SKM-1 (cell line): Measurements from ENCODE around the gene FNDC5.

ENCODE experiments used
- DNase-seq: peaks from one replicate; lab custom pipeline; 2025; ENCODE audit not compliant: unreplicated experiment; lab: John Stamatoyannopoulos, UW

Gene FNDC5

DNA sequence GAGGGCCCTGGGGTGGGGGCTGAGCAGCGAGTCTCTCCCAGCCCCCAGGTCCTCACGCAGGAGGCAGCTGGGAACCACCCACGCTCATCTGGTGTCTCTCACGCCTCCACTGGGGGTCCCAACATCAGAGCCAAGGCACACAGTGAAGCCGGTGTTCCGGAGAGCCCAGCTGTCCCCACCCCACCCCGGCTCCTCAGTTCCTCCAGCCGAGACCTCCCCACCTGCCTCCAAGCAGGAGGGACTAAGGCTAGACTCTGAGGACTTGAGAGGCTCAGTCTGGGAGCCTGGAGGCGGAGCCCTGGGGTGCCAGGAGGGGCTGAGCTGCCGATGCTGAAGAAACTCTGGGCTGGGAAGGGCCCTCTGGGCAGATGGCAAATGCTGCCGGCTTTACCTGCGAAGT, 14.0 kb upstream of the FNDC5 start:
- DNase-seq = no peak

DNA sequence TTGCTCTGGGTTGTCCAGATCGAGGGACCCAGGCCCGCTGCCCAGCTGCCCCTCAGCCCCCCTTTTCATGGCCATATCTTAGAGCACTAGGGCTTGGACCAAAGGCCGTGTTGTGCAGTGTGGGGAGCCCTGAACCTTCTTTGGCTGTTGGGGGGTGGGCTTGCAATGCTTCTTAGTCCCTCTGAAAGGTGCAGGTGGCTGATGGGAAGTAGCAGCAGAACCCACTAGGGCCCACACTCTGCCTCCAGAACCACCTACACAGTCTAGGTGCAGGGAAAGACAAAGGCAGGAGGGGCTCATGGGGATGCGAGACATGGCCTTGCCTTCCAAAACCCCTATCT, 13.3 kb upstream of the FNDC5 start:
- DNase-seq = no peak

- no peak for DNase-seq
Measured at GRCh38 chr1:32883338-32884031, 12.8 kb upstream of the FNDC5 start.

- DNase-seq = no peak
Measured at GRCh38 chr1:32881871-32882850, 11.4 kb upstream of the FNDC5 start.

- DNase-seq = no peak
Measured at GRCh38 chr1:32881291-32881690, 10.6 kb upstream of the FNDC5 start.

GRCh38 chr1:32878637-32879041, 7.9 kb upstream of the FNDC5 start:
- DNase-seq = no peak

DNA sequence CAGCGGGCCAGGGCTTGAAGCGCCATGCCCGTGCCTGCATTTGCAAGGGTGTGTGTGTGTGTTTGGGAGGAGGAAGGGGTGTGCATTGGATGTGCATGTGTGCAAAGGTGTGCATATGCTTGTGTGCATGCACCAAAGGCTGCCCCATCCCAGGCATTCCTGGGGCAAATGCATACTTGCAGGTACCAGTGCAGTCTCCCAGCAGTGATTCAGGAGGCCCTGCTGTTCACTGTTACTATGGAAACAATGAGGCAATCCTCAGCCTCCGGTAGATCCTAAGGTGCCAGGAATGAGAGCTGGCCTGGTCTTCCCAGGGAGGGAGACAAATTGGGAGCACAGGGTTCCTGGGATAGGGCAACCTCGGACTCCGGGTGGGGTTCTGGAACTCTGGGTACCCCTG, 7.5 kb upstream of the FNDC5 start:
- DNase-seq = no peak

GRCh38 chr1:32877211-32878110, 6.7 kb upstream of the FNDC5 start:
- DNase-seq = no peak

- DNase-seq = no peak
Measured at GRCh38 chr1:32876341-32877210, 5.9 kb upstream of the FNDC5 start.

GRCh38 chr1:32874860-32875752, 4.4 kb upstream of the FNDC5 start:
- no peak for DNase-seq

- DNase-seq = no peak
Measured at GRCh38 chr1:32873484-32873883, 2.8 kb upstream of the FNDC5 start.

DNA sequence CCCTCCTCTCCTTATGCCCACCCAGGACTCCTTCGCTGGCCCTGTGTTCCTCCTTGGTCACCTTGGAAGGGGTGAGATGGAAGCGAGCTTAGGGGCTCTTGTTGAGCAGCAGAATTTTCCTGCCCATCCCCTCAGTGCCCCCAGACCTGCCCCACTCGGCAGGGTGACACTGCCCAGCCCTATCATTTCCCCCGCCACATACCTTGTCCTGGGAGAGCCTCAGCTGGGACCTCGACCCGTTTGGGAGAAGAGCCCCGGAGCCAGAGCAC, 1.4 kb upstream of the FNDC5 start:
- DNase-seq = no peak

DNA sequence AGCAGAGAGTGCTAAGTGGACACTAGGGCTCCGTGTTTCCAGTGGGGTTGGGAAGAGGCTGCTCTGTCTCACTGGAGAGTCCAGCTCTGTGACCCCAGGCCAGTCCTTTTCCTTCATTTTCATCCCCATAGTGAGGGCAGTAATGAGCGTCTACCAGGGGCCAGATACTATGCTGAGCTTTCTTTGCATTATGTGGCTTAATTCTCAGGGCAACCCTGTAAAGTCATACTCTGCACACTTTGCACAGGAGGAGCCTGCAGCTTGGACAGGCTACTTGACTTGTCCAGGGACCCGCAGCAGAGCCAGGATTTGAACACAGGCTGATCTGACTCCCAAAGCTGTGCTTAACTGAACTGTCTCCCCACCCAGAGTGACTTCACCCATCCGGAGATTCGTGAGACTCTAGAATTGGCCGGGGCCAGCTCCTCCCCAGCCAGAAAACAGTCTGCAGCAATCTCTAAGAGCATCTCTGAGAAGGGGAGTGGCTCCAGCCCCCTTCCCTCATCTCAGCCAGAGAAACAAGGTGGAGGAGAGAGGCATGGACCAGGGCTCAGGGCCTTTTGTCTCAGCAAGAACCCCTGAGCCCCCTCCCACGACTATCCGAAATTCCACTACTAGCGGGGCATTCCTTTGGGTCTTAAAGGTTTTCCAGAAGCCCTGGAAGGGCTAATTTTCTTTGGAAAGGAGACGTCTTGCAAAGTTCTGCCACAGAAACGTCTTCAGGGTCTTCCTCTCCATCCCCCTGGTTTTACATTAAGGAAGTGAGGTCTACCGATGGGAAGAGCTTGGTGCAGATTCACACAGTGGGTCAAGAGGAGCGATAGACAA, 866 bp upstream of the FNDC5 start:
- DNase-seq = no peak

GRCh38 chr1:32869923-32870614, 643 bp downstream of the FNDC5 start:
- no peak for DNase-seq

DNA sequence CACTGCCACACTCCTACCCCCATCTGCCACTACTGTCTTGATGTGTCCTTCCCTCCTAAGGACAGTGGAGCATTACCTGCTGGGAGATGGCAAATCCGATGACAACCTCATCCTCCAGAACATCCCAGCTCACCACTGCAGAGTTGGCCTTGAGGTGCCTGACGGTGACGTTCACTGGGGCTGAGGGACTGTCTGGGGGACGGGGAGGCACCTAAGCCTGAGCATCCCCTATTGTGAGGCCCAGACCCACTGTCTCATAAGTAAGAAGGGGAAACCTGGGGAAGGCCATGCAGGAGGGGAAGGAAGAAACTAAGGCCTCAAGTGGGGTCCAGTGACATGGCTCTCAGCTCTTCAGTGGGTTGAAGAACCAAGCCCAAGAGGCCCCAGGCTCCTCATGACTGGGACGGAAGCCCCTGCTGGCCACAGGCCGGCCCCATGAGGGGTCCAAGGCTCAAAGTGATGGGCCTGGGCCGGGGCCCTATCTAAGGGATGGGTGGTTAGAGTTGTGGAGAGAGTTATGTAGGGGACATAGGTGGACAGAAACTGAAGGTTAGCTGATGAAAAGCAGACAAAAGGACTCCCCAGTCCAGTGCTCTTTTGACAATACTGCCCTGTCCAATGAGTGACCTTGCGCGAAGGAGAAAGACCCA, 1.8 kb downstream of the FNDC5 start:
- DNase-seq = no peak

DNA sequence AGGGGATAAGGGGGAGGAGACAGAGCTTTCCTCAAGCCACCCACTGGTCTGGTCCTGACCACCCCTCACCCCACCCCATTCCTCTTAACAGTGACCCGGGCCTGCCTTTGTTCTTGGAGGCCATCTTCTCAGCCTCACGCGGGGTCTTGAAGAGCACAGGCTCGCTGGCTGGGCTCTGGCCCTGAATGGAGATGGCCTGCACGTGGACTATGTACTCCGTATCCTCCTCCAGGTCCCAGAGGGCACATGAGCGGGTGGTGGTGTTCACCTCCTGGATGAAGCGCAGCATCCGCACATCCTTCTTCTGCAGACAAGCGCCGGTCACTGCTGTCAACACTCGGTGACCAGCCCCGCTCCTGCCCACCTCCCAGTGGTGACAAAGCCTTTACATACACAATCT, 2.6 kb downstream of the FNDC5 start:
- no peak for DNase-seq

DNA sequence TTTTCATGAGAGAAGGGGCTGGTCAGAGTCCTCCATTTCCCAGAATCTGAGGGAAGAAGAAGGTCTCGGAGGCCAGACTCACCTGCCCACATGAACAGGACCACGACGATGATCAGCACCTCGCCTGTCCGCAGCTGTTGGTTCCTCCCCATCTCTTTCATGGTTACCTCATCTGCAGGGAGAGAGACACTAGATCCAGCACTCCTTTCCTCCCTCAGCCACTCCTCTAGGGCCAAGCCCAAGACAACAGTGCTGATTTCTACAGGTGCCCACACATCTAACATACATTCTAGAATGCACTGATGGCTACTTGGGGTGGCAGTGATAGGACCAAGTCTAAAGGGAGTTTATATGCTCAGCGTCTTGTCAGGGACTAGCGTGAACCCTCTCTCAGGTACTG, 3.0 kb downstream of the FNDC5 start:
- no peak for DNase-seq

DNA sequence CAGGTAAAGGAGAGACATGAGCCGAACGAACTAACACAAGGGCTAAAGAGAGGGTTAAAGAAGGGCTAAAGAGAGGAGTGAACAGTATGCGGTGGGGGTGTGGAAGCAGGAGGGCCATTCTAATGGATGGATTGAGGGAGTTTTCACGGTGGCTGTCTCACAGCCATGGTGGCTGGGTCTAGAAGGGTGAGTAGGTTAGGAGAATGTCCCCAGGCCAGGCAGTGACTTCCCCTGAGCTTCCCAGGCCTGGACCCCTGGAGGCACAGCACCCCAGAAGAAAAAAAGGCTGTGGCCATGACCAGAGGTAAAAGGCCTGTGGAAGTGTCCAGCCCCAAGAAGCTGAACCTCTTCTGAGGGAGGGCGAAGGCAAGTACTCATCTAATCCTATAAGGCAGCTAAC, 3.6 kb downstream of the FNDC5 start:
- DNase-seq = no peak
